ENCODE results near the gene RITA1.

Gene RITA1

DNA sequence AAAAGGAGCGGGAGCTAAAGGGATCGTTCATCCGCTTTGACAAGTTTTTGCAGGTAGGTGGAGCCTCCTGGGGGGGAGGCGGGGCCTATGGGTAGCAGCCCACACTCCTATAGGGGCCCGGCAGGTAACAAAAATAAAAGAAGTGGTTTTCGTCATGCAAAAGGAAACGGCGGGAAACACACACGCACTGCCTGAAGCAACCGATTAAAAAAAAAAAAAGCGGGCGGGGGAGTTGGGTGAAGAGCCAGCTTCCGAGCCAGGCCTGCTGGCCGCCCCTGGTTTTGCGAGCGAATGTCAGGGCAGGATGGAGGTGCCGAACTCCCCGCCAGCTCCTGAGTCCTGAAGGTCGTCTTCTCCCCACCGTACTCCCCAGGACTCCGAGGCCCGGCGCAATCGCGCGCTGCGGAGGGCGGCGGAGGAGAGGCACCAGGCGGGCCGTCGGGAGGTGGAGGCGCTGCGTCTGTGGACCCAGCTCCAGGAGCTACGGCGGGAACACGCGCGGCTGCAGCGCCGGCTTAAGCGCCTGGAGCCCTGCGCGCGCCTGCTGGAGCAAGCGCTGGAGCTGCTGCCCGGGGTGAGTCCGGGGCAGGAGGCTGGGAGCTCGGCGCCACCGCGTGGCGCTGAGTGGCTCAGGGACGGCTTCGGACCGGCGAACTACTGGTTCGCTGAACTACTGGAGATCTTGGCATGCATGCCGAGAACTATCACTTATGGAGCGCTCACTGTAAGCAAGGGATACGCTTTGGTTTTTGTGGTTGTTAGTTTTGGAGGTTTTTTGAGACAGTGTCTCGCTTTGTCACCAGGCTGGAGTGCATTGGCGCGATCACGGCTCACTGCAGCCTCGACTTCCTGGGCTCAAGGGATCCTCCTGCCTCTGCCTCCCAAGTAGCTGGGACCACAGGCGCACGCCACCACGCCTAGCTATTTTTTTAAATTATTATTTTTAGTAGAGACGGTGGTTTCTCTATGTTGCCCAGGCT lies 32.4 kb upstream of the RITA1 start:
- in situ Hi-C loops (cut with HindIII; ENCODE audit: low sequenced_read_pairs): loop anchor here (25.0 kb wide), 1 partner anchor 91 kb away; the partner anchor contains the start of gene DTX1

- in situ Hi-C loops (cut with HindIII; ENCODE audit: low sequenced_read_pairs): loop anchor here (25.0 kb wide), 1 partner anchor 92 kb away; the partner anchor contains the start of gene DTX1
Measured at GRCh38 chr12:113154351-113154973, 31.1 kb upstream of the RITA1 start.

DNA sequence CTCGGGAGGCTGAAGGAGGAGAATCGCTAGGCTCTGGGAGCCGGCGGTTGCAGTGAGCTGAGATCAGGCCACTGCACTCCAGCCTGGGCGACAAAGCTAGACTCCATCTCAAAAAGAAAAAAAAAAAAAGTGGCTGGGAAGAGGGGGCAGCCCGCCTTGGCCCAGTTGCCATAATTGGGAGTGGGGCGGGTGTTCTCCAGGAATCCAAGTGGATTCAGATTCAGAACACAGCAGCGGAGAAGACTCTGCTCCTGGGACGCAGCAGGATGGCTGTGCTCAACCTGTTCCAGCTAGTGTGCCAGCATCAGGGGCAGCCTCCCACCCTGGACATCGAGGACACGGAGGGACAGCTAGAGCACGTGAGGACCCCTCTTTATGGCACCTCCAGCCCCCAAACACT lies 30.5 kb upstream of the RITA1 start:
- in situ Hi-C loops (cut with HindIII; ENCODE audit: low sequenced_read_pairs): loop anchor here (25.0 kb wide), 1 partner anchor 93 kb away; the partner anchor contains the start of gene DTX1

- in situ Hi-C loops (cut with HindIII; ENCODE audit: low sequenced_read_pairs): loop anchor here (25.0 kb wide), 1 partner anchor 93 kb away; the partner anchor contains the start of gene DTX1
Measured at GRCh38 chr12:113155646-113156045, 29.9 kb upstream of the RITA1 start.

- in situ Hi-C loops (cut with HindIII; ENCODE audit: low sequenced_read_pairs): loop anchor here (25.0 kb wide), 1 partner anchor 95 kb away; the partner anchor contains the start of gene DTX1
Measured at GRCh38 chr12:113157218-113157859, 28.2 kb upstream of the RITA1 start.

- in situ Hi-C loops (cut with HindIII; ENCODE audit: low sequenced_read_pairs): loop anchor here (25.0 kb wide), 1 partner anchor 96 kb away; the partner anchor contains the start of gene DTX1
Measured at GRCh38 chr12:113158439-113159203, 26.9 kb upstream of the RITA1 start.

DNA sequence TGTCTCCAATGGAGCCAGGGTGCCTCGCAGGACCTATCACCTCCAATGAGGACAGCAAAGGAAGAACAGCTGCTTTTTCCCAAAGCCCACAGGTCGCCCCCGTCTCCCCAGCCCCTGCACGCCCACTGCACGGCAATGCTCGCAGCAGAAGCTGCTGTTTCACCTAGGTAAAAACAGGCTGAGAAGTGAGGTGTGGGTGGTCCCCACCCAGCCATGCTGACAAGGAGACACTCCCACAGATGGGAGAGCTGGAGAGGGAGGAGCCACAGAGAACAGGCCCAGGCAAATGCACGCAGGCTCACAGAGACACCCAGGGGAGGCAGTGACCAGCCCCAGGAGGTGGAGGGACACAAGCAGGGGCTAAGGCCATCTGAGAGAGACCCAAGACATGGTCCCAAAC lies 25.6 kb upstream of the RITA1 start:
- in situ Hi-C loops (cut with HindIII; ENCODE audit: low sequenced_read_pairs): loop anchor here (25.0 kb wide), 1 partner anchor 98 kb away; the partner anchor contains the start of gene DTX1

DNA sequence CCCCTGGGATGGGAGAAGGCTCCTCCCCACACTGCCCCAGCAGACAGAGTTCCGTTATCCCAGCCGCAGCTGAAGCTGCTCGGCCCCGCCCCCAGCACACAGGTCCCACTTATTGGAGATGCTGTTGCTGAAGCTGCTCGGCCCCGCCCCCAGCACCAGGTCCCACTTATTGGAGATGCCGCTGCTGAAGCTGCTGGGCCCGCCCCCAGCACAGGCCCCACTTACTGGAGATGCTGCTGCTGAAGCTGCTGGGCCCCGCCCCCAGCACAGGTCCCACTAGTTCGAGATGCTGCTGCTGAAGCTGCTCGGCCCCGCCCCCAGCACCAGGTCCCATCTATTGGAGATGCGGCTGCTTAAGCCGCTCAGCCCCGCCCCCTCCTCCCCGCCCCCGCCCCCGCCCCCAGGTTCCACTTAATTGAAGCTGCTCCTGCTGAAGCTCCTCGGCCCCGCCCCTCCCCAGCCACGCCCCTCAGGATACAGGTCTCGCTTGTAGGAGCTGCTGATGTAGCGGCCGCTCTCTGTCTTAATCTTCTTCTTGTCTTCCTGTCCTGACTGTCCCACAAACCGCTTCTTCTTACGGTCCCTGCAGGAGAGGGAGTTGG lies 24.0 kb upstream of the RITA1 start:
- in situ Hi-C loops (cut with HindIII; ENCODE audit: low sequenced_read_pairs): loop anchor here (25.0 kb wide), 1 partner anchor 99 kb away; the partner anchor contains the start of gene DTX1

GRCh38 chr12:113162102-113163029 lies 23.2 kb upstream of the RITA1 start:
- in situ Hi-C loops (cut with HindIII; ENCODE audit: low sequenced_read_pairs): loop anchor here (25.0 kb wide), 1 partner anchor 100 kb away; the partner anchor contains the start of gene DTX1

DNA sequence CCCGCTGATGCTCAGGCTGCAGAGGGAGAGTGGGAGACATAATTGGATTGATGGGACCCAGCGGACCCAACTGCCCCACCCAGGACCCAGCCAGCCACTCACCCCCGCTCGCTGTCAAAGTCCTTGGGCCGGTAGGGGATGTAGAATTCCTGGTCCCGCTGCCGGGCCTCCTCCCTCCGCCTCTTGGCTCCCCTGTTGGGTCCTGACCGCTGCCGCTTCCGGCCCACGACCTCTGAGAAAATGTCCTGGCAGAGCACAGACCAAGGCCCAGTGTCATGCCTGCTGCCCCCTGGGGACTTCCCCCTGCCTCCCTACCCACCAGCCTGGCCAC lies 22.5 kb upstream of the RITA1 start:
- in situ Hi-C loops (cut with HindIII; ENCODE audit: low sequenced_read_pairs): loop anchor here (25.0 kb wide), 1 partner anchor 101 kb away; the partner anchor contains the start of gene DTX1

GRCh38 chr12:113164014-113164413 lies 21.5 kb upstream of the RITA1 start:
- in situ Hi-C loops (cut with HindIII; ENCODE audit: low sequenced_read_pairs): loop anchor here (25.0 kb wide), 1 partner anchor 102 kb away; the partner anchor contains the start of gene DTX1

DNA sequence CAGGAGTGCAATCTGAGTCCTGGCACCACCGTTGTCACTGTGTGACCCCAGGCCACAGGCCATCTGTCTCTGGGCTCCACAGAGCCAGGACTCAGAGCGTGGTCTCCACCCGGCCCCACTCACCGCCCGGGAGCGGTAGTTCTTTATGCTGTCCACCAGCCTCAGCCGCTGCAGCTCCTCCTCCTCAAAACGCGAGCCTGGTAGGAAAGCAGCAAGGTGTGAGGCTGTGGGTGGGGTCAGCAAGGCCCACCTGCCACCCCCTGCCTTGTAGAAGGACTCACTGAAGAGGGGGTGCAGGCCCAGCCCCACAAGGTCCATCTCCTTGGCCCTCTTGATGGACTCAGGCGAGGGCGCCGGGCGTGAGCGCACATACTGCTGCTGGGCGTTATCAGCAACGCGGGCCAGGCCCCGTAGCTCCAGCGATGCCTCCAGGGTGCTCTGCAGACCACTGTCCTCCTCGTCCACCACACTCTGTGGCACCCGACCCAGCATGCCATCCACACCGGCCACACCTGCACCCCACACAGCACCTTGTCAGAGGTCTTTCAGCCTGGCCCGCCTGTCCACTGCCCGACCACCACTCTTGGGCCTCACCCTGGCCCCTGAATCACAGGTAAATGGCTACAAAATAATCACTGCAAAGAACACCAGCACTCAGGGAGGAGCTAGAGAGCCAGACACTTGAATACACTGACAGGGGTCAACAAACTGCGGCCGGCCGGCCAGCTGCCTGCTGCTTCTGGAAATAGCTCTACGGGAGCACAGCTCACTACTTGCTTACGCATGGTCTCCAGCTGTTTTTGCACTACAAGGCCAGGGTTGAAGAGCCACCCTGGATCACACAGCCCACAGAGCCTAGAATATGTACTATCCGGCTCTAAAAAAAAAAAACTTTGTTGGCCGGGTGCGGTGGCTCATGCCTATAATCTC lies 19.7 kb upstream of the RITA1 start:
- in situ Hi-C loops (cut with HindIII; ENCODE audit: low sequenced_read_pairs): loop anchor here (25.0 kb wide), 1 partner anchor 103 kb away; the partner anchor contains the start of gene DTX1

GRCh38 chr12:113167868-113168267 lies 17.7 kb upstream of the RITA1 start:
- in situ Hi-C loops (cut with HindIII; ENCODE audit: low sequenced_read_pairs): loop anchor here (25.0 kb wide), 1 partner anchor 106 kb away; the partner anchor contains the start of gene DTX1

GRCh38 chr12:113169697-113170096 lies 15.8 kb upstream of the RITA1 start:
- in situ Hi-C loops (cut with HindIII; ENCODE audit: low sequenced_read_pairs): loop anchor here (25.0 kb wide), 1 partner anchor 107 kb away; the partner anchor contains the start of gene DTX1

GRCh38 chr12:113170457-113170856 lies 15.1 kb upstream of the RITA1 start:
- in situ Hi-C loops (cut with HindIII; ENCODE audit: low sequenced_read_pairs): loop anchor here (25.0 kb wide), 1 partner anchor 108 kb away; the partner anchor contains the start of gene DTX1

DNA sequence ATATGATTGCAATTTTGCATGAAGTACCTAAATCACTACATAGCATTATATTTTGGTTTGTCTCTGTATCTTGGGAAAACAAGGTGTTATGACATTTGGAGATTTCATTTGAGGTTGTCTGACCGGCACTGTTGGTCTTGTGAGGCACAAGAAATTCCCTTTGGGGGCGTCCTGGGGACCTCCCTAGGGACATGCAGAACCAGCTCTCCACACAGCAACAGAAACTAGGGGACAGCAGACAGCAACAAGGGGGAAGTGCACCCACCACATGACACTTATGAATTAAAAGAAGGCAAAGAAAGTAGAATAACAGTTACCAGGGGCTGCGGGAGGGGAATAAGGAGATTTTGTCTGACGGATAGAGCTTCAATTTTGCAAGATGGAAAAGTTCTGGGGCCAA lies 14.6 kb upstream of the RITA1 start:
- in situ Hi-C loops (cut with HindIII; ENCODE audit: low sequenced_read_pairs): loop anchor here (25.0 kb wide), 1 partner anchor 109 kb away; the partner anchor contains the start of gene DTX1

DNA sequence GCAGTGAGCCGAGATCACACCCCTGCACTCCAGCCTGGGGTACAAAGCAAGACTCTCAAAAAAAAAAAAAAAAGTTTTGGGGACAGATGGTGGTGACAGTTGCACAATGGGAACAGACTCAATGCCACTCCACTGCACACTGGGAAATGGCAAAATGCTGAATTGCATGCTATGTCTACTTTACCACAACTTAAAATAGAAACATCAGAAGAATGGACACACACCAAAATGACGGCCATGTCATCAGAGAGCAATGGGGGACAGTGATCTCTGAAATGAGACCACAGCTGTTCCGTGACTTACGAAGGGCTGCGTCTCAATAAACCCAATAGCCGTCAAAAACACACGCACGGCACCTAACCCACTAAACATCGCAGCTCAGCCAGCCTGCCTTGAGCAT lies 14.0 kb upstream of the RITA1 start:
- in situ Hi-C loops (cut with HindIII; ENCODE audit: low sequenced_read_pairs): loop anchor here (25.0 kb wide), 1 partner anchor 109 kb away; the partner anchor contains the start of gene DTX1

All from DLD1 (cell line).